NCI-H187 treated with DMSO at 0.1 percent for 48 hours (cell line): Measurements from ENCODE around the gene MAMDC4.
"Not testable (repeated sequence)": the region's sequence is repeated elsewhere in the genome, so short reads cannot be mapped to it uniquely, and the experiment has no call there.

ENCODE experiments used
- DNase-seq: peaks from one replicate; lab custom pipeline; 2025; lab: John Stamatoyannopoulos, UW

Gene MAMDC4

GRCh38 chr9:136825295-136826187, 26.6 kb upstream of the MAMDC4 start:
- DNase-seq, result no peak

- DNase-seq, result no peak
These were observed 26.0 kb upstream of the MAMDC4 start for GRCh38 chr9:136826188-136826541.

- DNase-seq, result no peak
These were observed 25.2 kb upstream of the MAMDC4 start for GRCh38 chr9:136826703-136827582.

GRCh38 chr9:136827794-136828473, 24.2 kb upstream of the MAMDC4 start:
- DNase-seq, result no peak

- DNase-seq, result no peak
These were observed 23.5 kb upstream of the MAMDC4 start for GRCh38 chr9:136828474-136829140.

GRCh38 chr9:136829412-136829811, 22.7 kb upstream of the MAMDC4 start:
- no peak for DNase-seq

GRCh38 chr9:136829981-136830885, 21.9 kb upstream of the MAMDC4 start:
- no peak for DNase-seq

- DNase-seq, result no peak
These were observed 21.0 kb upstream of the MAMDC4 start for GRCh38 chr9:136831002-136831719.

- no peak for DNase-seq
These were observed 20.4 kb upstream of the MAMDC4 start for GRCh38 chr9:136831720-136832104.

- DNase-seq, result no peak
These were observed 19.6 kb upstream of the MAMDC4 start for GRCh38 chr9:136832581-136832980.

- not testable (repeated sequence) for DNase-seq
These were observed 18.6 kb upstream of the MAMDC4 start for GRCh38 chr9:136833381-136834048.

- no peak for DNase-seq
These were observed 16.8 kb upstream of the MAMDC4 start for GRCh38 chr9:136835162-136835931.

GRCh38 chr9:136835932-136836904, 15.9 kb upstream of the MAMDC4 start:
- DNase-seq, result no peak

- no peak for DNase-seq
These were observed 14.8 kb upstream of the MAMDC4 start for GRCh38 chr9:136837146-136837855.

GRCh38 chr9:136837856-136838277, 14.3 kb upstream of the MAMDC4 start:
- DNase-seq, result not testable (repeated sequence)

- DNase-seq, result no peak
These were observed 13.6 kb upstream of the MAMDC4 start for GRCh38 chr9:136838314-136839228.
